Panc1 (cell line): Measurements from ENCODE around the gene PLXNB1. TPM values are rescaled to one million over a fixed set of nuclear protein-coding genes. Genes with fewer than 3 reads are reported as not detected.
A peak's percentile ranks its signal among the peaks of the same experiment; 100 is the strongest.

ENCODE experiments used
- ATAC-seq: fragments of 200-7000 bp; cut with Tn5 transposase; 2 replicates; pipeline ENCODE4 v1.9.1; 2020; ENCODE audit warnings: mild to moderate bottlenecking, moderate library complexity
- BruUV-seq: library from RNA; stranded (reverse); fragments of 400-500 nt; replicated peaks from 2 replicates; lab custom pipeline; 2021; lab: Mats Ljungman, UMichigan
- CTCF ChIA-PET: fragments of 300-600 bp; sonication (Branson Sonifier 250); formaldehyde crosslinking; loops from one replicate; lab custom pipeline; 2022; ENCODE audit warnings: antibody characterized with exemption; lab: Charles Lee
- POLR2A ChIA-PET: fragments of 300-600 bp; sonication (Branson Sonifier 250); formaldehyde crosslinking; loops from one replicate; lab custom pipeline; 2022; ENCODE audit warnings: antibody characterized with exemption; lab: Charles Lee
- DNase-seq: peaks from one replicate; pipeline ENCODE4 v3.0.0-alpha.2; 2010; ENCODE audit warnings: low read depth, low spot score
- H3K27ac ChIP-seq: 2 replicates; pipeline ENCODE4 v1.5.1; 2011; ENCODE audit warnings: mild to moderate bottlenecking, low read length, inconsistent platforms
- H3K27me3 ChIP-seq: fragments of 200-500 bp; sonication (Bioruptor generic); 2 replicates; pipeline ENCODE4 v1.6.0; 2014; ENCODE audit warnings: low read length, inconsistent platforms; ENCODE audit not compliant: control insufficient read depth, insufficient read depth
- H3K36me3 ChIP-seq: fragments of 200-500 bp; sonication (Bioruptor generic); 2 replicates; pipeline ENCODE4 v1.5.1; 2014; ENCODE audit warnings: inconsistent platforms, mild to moderate bottlenecking, low read length, moderate library complexity; ENCODE audit not compliant: control insufficient read depth, insufficient read depth
- H3K4me1 ChIP-seq: 2 replicates; pipeline ENCODE4 v1.5.1; 2011; ENCODE audit warnings: inconsistent platforms, mild to moderate bottlenecking, low read length, moderate library complexity; ENCODE audit not compliant: control insufficient read depth, insufficient read depth
- H3K4me3 ChIP-seq, 2 experiments: 2 replicates each; pipeline ENCODE4 v1.5.1; 2011 to 2012; ENCODE audit warnings: low read depth in 2 of 2, low read length in 2 of 2, mild to moderate bottlenecking in 2 of 2, inconsistent platforms in 1 of 2, moderate library complexity in 1 of 2
- H3K9me3 ChIP-seq: fragments of 200-500 bp; sonication (Bioruptor generic); 2 replicates; pipeline ENCODE4 v1.5.1; 2014; ENCODE audit warnings: low read depth, mild to moderate bottlenecking, inconsistent platforms, low read length, moderate library complexity; ENCODE audit not compliant: control insufficient read depth, insufficient read depth
- CTCF ChIP-seq: fragments of 450-650 bp; IDR thresholded peaks from 2 replicates; pipeline ENCODE4 v1.5.1; 2017; ENCODE audit warnings: mild to moderate bottlenecking
- POLR2AphosphoS5 ChIP-seq: IDR thresholded peaks from 2 replicates; pipeline ENCODE4 v1.6.1; 2012; ENCODE audit warnings: mild to moderate bottlenecking, low read depth, low read length, moderate library complexity
- REST ChIP-seq, 2 experiments: IDR thresholded peaks; 2 replicates each; pipeline ENCODE4 v1.6.1; 2011 to 2012; ENCODE audit warnings: low read depth in 2 of 2, control low read depth in 1 of 2, low read length in 1 of 2, mild to moderate bottlenecking in 1 of 2, moderate library complexity in 1 of 2; ENCODE audit not compliant: insufficient read depth in 1 of 2
- SIN3A ChIP-seq: IDR thresholded peaks from 2 replicates; pipeline ENCODE4 v1.6.1; 2012; ENCODE audit warnings: low read depth, mild to moderate bottlenecking, low read length, moderate library complexity, borderline replicate concordance; ENCODE audit not compliant: insufficient read depth
- TCF7L2 ChIP-seq: IDR thresholded peaks from 2 replicates; pipeline ENCODE4 v1.6.1; 2011; ENCODE audit warnings: mild to moderate bottlenecking, low read depth, low read length, inconsistent platforms
- in situ Hi-C: cut with HindIII; loops from 2 replicates; pipeline ENCODE4 v1.10.0; 2016; ENCODE audit warnings: low sequenced_read_pairs, low pct_unique_long_range_greater_than_20kb
- intact Hi-C: fragments of 100-400 bp; cut with micrococcal nuclease; formaldehyde crosslinking; loops from one replicate; pipeline ENCODE4 v1.10.0; 2022; ENCODE audit not compliant: unreplicated experiment
- total RNA-seq: library from RNA; stranded (reverse); gene quantifications from one replicate; pipeline ENCODE4 v1.2.1, GENCODE V29; 2021; ENCODE audit not compliant: unreplicated experiment

PLXNB1 gene
- total RNA-seq, 1 experiment from 2014 or later, result 22.8 TPM

- no TSS peak for BruUV-seq
- peaks cover 11% of the 10 kb centered on the region for H3K4me1 ChIP-seq
- peaks cover 2% of the 10 kb centered on the region; the same call in 1 of the 2 replicates for H3K36me3 ChIP-seq
- H3K27me3 ChIP-seq, result no peaks in the 10 kb centered on the region
- intact Hi-C loops (no loop called here), in situ Hi-C loops (no loop called here)
- peak within 1 kb of the TSS; percentile 76 to 87 for H3K4me3 ChIP-seq
- CTCF ChIA-PET, result interaction anchor here (0.9 to 2.6 kb wide), 2 partner anchors 11 to 113 kb away, joined by 4 to 26 read pairs; no protein-coding TSS in a partner anchor
- DNase-seq, result no peak
- no peaks in the 10 kb centered on the region for H3K9me3 ChIP-seq
- POLR2A ChIA-PET, result interaction anchor here (0.6 to 0.7 kb wide), 3 partner anchors 27 to 103 kb away, joined by 3 to 5 read pairs (median 5); no protein-coding TSS in a partner anchor
- TF ChIP-seq POLR2AphosphoS5, result peak; percentile 81
- no peak for TF ChIP-seq REST (IDR thresholded peaks at IDR 0.05; ENCODE audit: insufficient read depth in 1 of 2, low read depth in 2 of 2, low read length in 1 of 2)
- 0 out of 2 replicates have a peak, but pooled peaks have one; percentile 86 for TF ChIP-seq SIN3A
- TF ChIP-seq CTCF, result no peak
- no peak for TF ChIP-seq TCF7L2
- H3K27ac ChIP-seq, result peak within 1 kb of the TSS; percentile 89
- ATAC-seq, result peak; percentile 95
These were observed 16.7 kb upstream of the PLXNB1 start, which contains the start of gene ATRIP for GRCh38 chr3:48446425-48447193. ATRIP (plus strand) TSS chr3:48446737; CDS start chr3:48446846, 109 bp downstream.

- Histone ChIP-seq H3K4me3 (peak overlapping the region; percentile 76 to 87), H3K4me1 (peaks cover 14% of the 10 kb centered on the region), H3K27me3 (no peaks in the 10 kb centered on the region), H3K36me3 (peaks cover 2% of the 10 kb centered on the region; the same call in 1 of the 2 replicates), H3K27ac (peak overlapping the region; percentile 82), H3K9me3 (no peaks in the 10 kb centered on the region)
- TSS peak; percentile 74 for BruUV-seq
- ChIA-PET CTCF (interaction anchor here (0.9 to 2.6 kb wide), 2 partner anchors 10 to 113 kb away, joined by 4 to 26 read pairs; no protein-coding TSS in a partner anchor), POLR2A (interaction anchor here (0.6 to 0.7 kb wide), 3 partner anchors 28 to 102 kb away, joined by 3 to 5 read pairs (median 5); no protein-coding TSS in a partner anchor)
- ATAC-seq (peak; percentile 24), DNase-seq (no peak)
- no peak for TF ChIP-seq CTCF
- no peak for TF ChIP-seq TCF7L2
- TF ChIP-seq REST (IDR thresholded peaks at IDR 0.05; ENCODE audit: insufficient read depth in 1 of 2, low read depth in 2 of 2, low read length in 1 of 2), result no peak
- TF ChIP-seq SIN3A, result no peak
- no peak for TF ChIP-seq POLR2AphosphoS5
- intact Hi-C loops, result no loop called here
- in situ Hi-C loops, result no loop called here
These were observed 16.1 kb upstream of the PLXNB1 start for GRCh38 chr3:48446043-48446424.
